ENCODE results near the gene OR6S1.

DNA sequence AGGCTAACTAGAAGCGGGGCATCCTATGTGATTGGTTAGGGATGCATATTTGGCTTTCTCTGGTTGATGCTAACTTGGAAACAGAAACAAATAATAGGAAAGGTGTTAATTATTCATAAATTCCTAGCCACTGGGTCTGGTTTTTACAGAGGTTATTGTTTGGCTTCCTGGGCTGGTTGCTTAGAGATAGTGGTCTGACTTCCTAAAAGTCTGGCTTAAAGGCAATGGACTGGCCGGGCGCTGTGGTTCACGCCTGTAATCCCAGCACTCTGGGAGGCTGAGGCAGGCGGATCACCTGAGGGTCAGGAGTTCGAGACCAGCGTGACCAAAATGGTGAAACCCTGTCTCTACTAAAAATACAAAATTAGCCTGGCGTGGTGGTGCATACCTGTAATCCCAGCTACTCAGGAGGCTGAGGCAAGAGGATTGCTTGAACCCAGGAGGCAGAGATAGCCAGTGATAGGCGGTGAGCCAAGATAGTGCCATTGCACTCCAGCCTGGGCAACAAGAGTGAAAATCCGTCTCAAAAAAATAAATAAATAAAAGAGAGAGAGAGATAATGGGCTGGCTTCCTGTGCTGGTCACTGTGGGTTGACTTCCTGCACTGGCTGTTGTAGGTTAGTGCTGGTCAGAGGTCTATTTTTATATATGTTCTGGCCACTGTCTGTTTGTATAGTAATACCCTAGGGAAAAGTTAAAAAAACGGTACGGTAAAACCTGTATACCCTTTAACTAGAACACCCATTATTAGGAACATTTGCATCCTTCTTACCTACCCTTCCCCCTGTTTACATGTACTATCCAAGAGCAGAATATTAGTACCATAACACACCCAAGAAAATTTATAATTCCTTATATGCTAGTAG lies 24.1 kb downstream of the OR6S1 start:
- TF ChIP-seq, protein P1, sequence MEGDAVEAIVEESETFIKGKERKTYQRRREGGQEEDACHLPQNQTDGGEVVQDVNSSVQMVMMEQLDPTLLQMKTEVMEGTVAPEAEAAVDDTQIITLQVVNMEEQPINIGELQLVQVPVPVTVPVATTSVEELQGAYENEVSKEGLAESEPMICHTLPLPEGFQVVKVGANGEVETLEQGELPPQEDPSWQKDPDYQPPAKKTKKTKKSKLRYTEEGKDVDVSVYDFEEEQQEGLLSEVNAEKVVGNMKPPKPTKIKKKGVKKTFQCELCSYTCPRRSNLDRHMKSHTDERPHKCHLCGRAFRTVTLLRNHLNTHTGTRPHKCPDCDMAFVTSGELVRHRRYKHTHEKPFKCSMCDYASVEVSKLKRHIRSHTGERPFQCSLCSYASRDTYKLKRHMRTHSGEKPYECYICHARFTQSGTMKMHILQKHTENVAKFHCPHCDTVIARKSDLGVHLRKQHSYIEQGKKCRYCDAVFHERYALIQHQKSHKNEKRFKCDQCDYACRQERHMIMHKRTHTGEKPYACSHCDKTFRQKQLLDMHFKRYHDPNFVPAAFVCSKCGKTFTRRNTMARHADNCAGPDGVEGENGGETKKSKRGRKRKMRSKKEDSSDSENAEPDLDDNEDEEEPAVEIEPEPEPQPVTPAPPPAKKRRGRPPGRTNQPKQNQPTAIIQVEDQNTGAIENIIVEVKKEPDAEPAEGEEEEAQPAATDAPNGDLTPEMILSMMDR (IDR thresholded peaks at IDR 0.05), result no peak
- TF ChIP-seq, protein P2, sequence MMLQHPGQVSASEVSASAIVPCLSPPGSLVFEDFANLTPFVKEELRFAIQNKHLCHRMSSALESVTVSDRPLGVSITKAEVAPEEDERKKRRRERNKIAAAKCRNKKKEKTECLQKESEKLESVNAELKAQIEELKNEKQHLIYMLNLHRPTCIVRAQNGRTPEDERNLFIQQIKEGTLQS (CRISPR knock-in tag; conservative IDR thresholded peaks at IDR 0.05), result no peak
- no peak for TF ChIP-seq CREM (CRISPR knock-in tag; IDR thresholded peaks at IDR 0.05)
